Endothelial cell (in vitro differentiated cells): ENCODE results near the gene KREMEN1. TPM values are rescaled to one million over a fixed set of nuclear protein-coding genes. Genes with fewer than 3 reads are reported as not detected.
"Not testable (repeated sequence)": the region's sequence is repeated elsewhere in the genome, so short reads cannot be mapped to it uniquely, and the experiment has no call there.

Source experiments
- DNase-seq: peaks from one replicate; pipeline ENCODE4 v3.0.0; 2021; ENCODE audit warnings: low spot score
- H3K27ac Mint-ChIP-seq: one replicate; pipeline ENCODE4 v1.8.0; 2021; ENCODE audit warnings: mixed read lengths, inconsistent platforms; ENCODE audit not compliant: unreplicated experiment
- H3K27me3 Mint-ChIP-seq: one replicate; pipeline ENCODE4 v1.8.0; 2021; ENCODE audit warnings: mild to moderate bottlenecking, moderate library complexity, mixed read lengths, inconsistent platforms; ENCODE audit not compliant: unreplicated experiment
- H3K36me3 Mint-ChIP-seq: one replicate; pipeline ENCODE4 v1.8.0; 2021; ENCODE audit warnings: mild to moderate bottlenecking, low read depth, mixed read lengths, inconsistent platforms; ENCODE audit not compliant: unreplicated experiment
- H3K4me1 Mint-ChIP-seq: one replicate; pipeline ENCODE4 v1.8.0; 2021; ENCODE audit warnings: mild to moderate bottlenecking, mixed read lengths, inconsistent platforms; ENCODE audit not compliant: unreplicated experiment
- H3K4me3 Mint-ChIP-seq: one replicate; pipeline ENCODE4 v1.8.0; 2021; ENCODE audit warnings: mild to moderate bottlenecking, mixed read lengths, inconsistent platforms; ENCODE audit not compliant: unreplicated experiment
- H3K9me3 Mint-ChIP-seq: one replicate; pipeline ENCODE4 v1.8.0; 2021; ENCODE audit warnings: mixed read lengths, inconsistent platforms; ENCODE audit not compliant: unreplicated experiment
- CTCF ChIP-seq: fragments of 200-600 bp; sonication (generic); IDR thresholded peaks from one replicate; pipeline ENCODE4 v1.5.0; 2021; ENCODE audit warnings: antibody characterized with exemption; ENCODE audit not compliant: unreplicated experiment
- total RNA-seq: library from RNA; stranded (reverse); fragmentation: NEBNext Ultra II Directional; extraction: Animal tissue kit (Norgen Biotek cat#: 25700); gene quantifications from one replicate; pipeline ENCODE4 v1.2.1, GENCODE V29; 2021; ENCODE audit not compliant: unreplicated experiment

Gene KREMEN1
- total RNA-seq, 1 donor from 2014 or later, result 3.1 TPM

- Mint-ChIP-seq H3K4me3 (no peak overlapping the region), H3K9me3 (no peaks in the 10 kb centered on the region), H3K27ac (no peak overlapping the region), H3K4me1 (no peaks in the 10 kb centered on the region), H3K36me3 (no peaks in the 10 kb centered on the region), H3K27me3 (no peaks in the 10 kb centered on the region)
- no peak for TF ChIP-seq CTCF
- DNase-seq, result no peak
These were observed 8.8 kb downstream of the KREMEN1 start for GRCh38 chr22:29081517-29082236.

GRCh38 chr22:29082826-29083545 lies 10.2 kb downstream of the KREMEN1 start:
- Mint-ChIP-seq H3K27ac (no peak overlapping the region), H3K4me1 (no peaks in the 10 kb centered on the region), H3K27me3 (no peaks in the 10 kb centered on the region), H3K9me3 (no peaks in the 10 kb centered on the region), H3K36me3 (no peaks in the 10 kb centered on the region), H3K4me3 (no peak overlapping the region)
- DNase-seq, result no peak
- no peak for TF ChIP-seq CTCF

- H3K9me3 Mint-ChIP-seq, H3K36me3 Mint-ChIP-seq, H3K27me3 Mint-ChIP-seq, H3K4me1 Mint-ChIP-seq, H3K4me3 Mint-ChIP-seq, DNase-seq, H3K27ac Mint-ChIP-seq: not testable (repeated sequence)
These were observed 10.7 kb downstream of the KREMEN1 start for GRCh38 chr22:29083576-29083932.

- Mint-ChIP-seq H3K4me1 (no peaks in the 10 kb centered on the region), H3K36me3 (no peaks in the 10 kb centered on the region), H3K9me3 (no peaks in the 10 kb centered on the region), H3K27me3 (no peaks in the 10 kb centered on the region), H3K4me3 (no peak overlapping the region), H3K27ac (no peak overlapping the region)
- no peak for TF ChIP-seq CTCF
- DNase-seq, result no peak
These were observed 11.2 kb downstream of the KREMEN1 start for GRCh38 chr22:29083933-29084591.

GRCh38 chr22:29087012-29087411 lies 14.2 kb downstream of the KREMEN1 start:
- no peaks in the 10 kb centered on the region for H3K27me3 Mint-ChIP-seq
- no peak for DNase-seq
- no peaks in the 10 kb centered on the region for H3K36me3 Mint-ChIP-seq
- TF ChIP-seq CTCF, result no peak
- no peak overlapping the region for H3K4me3 Mint-ChIP-seq
- H3K27ac Mint-ChIP-seq, result no peak overlapping the region
- no peaks in the 10 kb centered on the region for H3K9me3 Mint-ChIP-seq
- peaks cover 4% of the 10 kb centered on the region for H3K4me1 Mint-ChIP-seq
